Body of pancreas (tissue), 4 donors: ENCODE measurements around the gene HIC1. TPM values are rescaled to one million over a fixed set of nuclear protein-coding genes. Genes with fewer than 3 reads are reported as not detected.

Experiments
- ATAC-seq: fragments of 150-250 bp; one replicate; pipeline ENCODE4 v1.9.1; 2016
- DNase-seq, 4 donors: peaks; one replicate each; pipeline ENCODE4 v3.0.0-alpha.2; 2019
- H3K27ac ChIP-seq, 4 donors: fragments of 200-600 bp; sonication (generic); 1 replicate in 3 of 4; 2 replicates in 1 of 4; pipeline versions ENCODE4 v1.5.1 to v1.6.1; 2016 to 2019; ENCODE audit warnings: mild to moderate bottlenecking in 1 of 4, mixed read lengths in 1 of 4, moderate library complexity in 1 of 4
- H3K27me3 ChIP-seq, 2 donors: fragments of 200-600 bp; sonication (generic); one replicate each; pipeline ENCODE4 v1.6.0; 2016; ENCODE audit warnings: mild to moderate bottlenecking in 1 of 2
- H3K36me3 ChIP-seq, 2 donors: fragments of 200-600 bp; sonication (generic); replicated peaks in 1 of 2; 2 replicates each; pipeline ENCODE4 v1.5.1; 2016; ENCODE audit warnings: low read depth in 2 of 2; ENCODE audit not compliant: insufficient read depth in 1 of 2
- H3K4me1 ChIP-seq: fragments of 200-600 bp; sonication (generic); one replicate; pipeline ENCODE4 v1.6.0; 2016
- H3K4me3 ChIP-seq, 2 donors: fragments of 200-600 bp; sonication (generic); 1 replicate in 1 of 2; 2 replicates in 1 of 2; pipeline ENCODE4 v1.5.1; 2016 to 2019
- H3K9me3 ChIP-seq, 3 donors: fragments of 200-600 bp; sonication (generic); 1 replicate in 2 of 3; 2 replicates in 1 of 3; pipeline ENCODE4 v1.5.1; 2016
- CTCF ChIP-seq, 7 experiments: fragments of 450-650 bp in 4 of 7; fragments of 200-600 bp in 3 of 7; sonication (generic) in 3 of 7; IDR thresholded peaks; one replicate each; pipeline ENCODE4 v1.5.1; 2016 to 2019; ENCODE audit warnings: antibody characterized with exemption in 7 of 7
- POLR2A ChIP-seq, 3 donors: fragments of 450-650 bp; IDR thresholded peaks; one replicate each; pipeline ENCODE4 v1.6.1; 2016; ENCODE audit warnings: antibody characterized with exemption in 3 of 3, mild to moderate bottlenecking in 2 of 3
- WGBS, 2 donors: methylation state at CpG; one replicate each; pipeline ENCODE4 v1.1.5; 2017; 5-methylcytosine and 5-hydroxymethylcytosine counted together
- intact Hi-C: fragments of 100-400 bp; cut with DNase I; formaldehyde crosslinking; loops from one replicate; pipeline ENCODE4 v1.15.1; 2023
- total RNA-seq, 2 donors: library from RNA; depleted of rRNA; stranded (reverse); fragments of >200 nt; gene quantifications; one replicate each; pipeline ENCODE4 v1.1.0, GENCODE V29; 2016

The HIC1 gene
- total RNA-seq, 2 donors from 2014 or later, result 9.6 to 18.1 TPM

GRCh38 chr17:2083613-2084035 lies 28.7 kb downstream of the HIC1 start:
- Histone ChIP-seq H3K4me3 (no peak overlapping the region), H3K27me3 (no peaks in the 10 kb centered on the region), H3K9me3 (no peaks in the 10 kb centered on the region), H3K36me3 (peaks cover 0 to 9% of the 10 kb centered on the region in 2 donors), H3K27ac (peak overlapping the region in 3 of 4 donors; percentile 44 to 76 (median 63)), H3K4me1 (peaks cover 27% of the 10 kb centered on the region)
- no peak for TF ChIP-seq CTCF (IDR thresholded peaks at IDR 0.05)
- TF ChIP-seq POLR2A (IDR thresholded peaks at IDR 0.05), result peak in 1 of 3 donors; percentile 15
- intact Hi-C loops, result no loop called here
- 36 to 58% methylated on average over 7 of the region's 7 CpGs for WGBS, 2 donors
- DNase-seq (peak in 1 of 4 donors; percentile 78), ATAC-seq (peak; percentile 39)

- 83% methylated on average over 6 to 8 of the region's 8 CpGs for WGBS, 2 donors
- Histone ChIP-seq H3K9me3 (no peaks in the 10 kb centered on the region), H3K4me1 (peaks cover 28% of the 10 kb centered on the region), H3K4me3 (no peak overlapping the region), H3K27ac (peak overlapping the region; percentile 22 to 76 (median 54)), H3K27me3 (no peaks in the 10 kb centered on the region), H3K36me3 (peaks cover 0 to 9% of the 10 kb centered on the region in 2 donors)
- intact Hi-C loops, result no loop called here
- ATAC-seq (peak; percentile 40), DNase-seq (no peak)
- no peak for TF ChIP-seq POLR2A (IDR thresholded peaks at IDR 0.05)
- no peak for TF ChIP-seq CTCF (IDR thresholded peaks at IDR 0.05)
These were observed 29.3 kb downstream of the HIC1 start for GRCh38 chr17:2084036-2084765.

- TF ChIP-seq CTCF (IDR thresholded peaks at IDR 0.05), result no peak
- no peak for TF ChIP-seq POLR2A (IDR thresholded peaks at IDR 0.05)
- H3K4me3 ChIP-seq, result no peak overlapping the region
- H3K36me3 ChIP-seq, result peaks cover 0 to 9% of the 10 kb centered on the region in 2 donors
- H3K4me1 ChIP-seq, result peaks cover 28% of the 10 kb centered on the region
- DNase-seq, result peak in 2 of 4 donors; percentile 22 to 42
- whole genome bisulfite sequencing, 2 donors, result 76 to 85% methylated on average over 13 of the region's 13 CpGs
- no peaks in the 10 kb centered on the region for H3K9me3 ChIP-seq
- H3K27me3 ChIP-seq, result no peaks in the 10 kb centered on the region
- intact Hi-C loops, result no loop called here
- peak; percentile 31 for ATAC-seq
- H3K27ac ChIP-seq, result peak overlapping the region; percentile 21 to 76 (median 42)
These were observed 30.1 kb downstream of the HIC1 start for GRCh38 chr17:2084766-2085647.

- ATAC-seq, result no peak
- TF ChIP-seq CTCF (IDR thresholded peaks at IDR 0.05) (no peak), POLR2A (IDR thresholded peaks at IDR 0.05) (no peak)
- Histone ChIP-seq H3K4me1 (peaks cover 28% of the 10 kb centered on the region), H3K4me3 (no peak overlapping the region), H3K9me3 (no peaks in the 10 kb centered on the region), H3K27ac (peak overlapping the region; percentile 21 to 76 (median 42)), H3K36me3 (peaks cover 0 to 9% of the 10 kb centered on the region in 2 donors), H3K27me3 (no peaks in the 10 kb centered on the region)
- no peak for DNase-seq
- intact Hi-C loops, result no loop called here
- 53 to 80% methylated on average over 5 of the region's 5 CpGs for WGBS, 2 donors
These were observed 30.7 kb downstream of the HIC1 start for GRCh38 chr17:2085648-2085949.
